ENCODE measurements around the gene SRGAP2B.
"Not testable (repeated sequence)": the region's sequence is repeated elsewhere in the genome, so short reads cannot be mapped to it uniquely, and the experiment has no call there.

Gene SRGAP2B

DNA sequence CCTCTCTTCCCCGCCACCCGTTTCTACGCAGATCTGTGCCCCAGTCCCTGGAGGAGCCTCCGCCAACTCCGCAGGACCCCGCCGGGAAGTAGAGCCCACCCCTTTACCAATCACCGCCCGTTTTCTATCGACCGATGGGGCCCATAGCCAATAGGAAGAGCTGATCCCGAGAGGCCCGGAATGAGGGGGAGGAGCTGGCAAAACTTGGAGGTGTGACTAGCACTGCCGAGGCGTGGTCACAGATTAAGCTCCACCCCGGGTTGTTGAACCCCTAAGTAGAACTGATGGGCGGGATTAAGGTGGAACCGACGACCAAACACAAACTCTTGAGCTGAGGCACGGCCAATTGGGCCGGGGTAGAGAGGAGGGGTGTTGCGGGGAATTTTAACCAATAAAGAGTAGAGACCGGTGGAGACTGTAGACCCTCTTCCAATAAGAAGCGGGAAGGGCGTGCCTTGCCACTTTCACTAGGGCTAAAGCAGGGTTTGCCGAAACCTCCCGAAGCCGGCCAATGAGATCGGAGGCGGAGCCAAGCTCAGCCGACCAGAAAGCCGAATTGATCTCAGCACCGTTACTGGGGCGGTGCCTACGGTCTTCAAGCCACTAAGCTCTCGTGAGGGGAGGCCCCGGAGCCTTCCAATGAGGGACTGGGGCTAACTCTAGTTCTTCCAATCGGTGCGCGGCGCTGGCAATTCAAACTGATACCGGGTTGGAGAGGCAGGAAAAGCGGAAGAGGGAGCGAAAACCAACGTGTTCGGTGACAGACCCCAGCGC lies at the start of gene SRGAP2B, which contains the start of gene FAM72D:
TSS of gene SRGAP2B (minus strand) at position 45 of the 774 bp plus-strand sequence. CDS start 2,427 bp downstream, outside the sequence.
TSS of gene FAM72D (plus strand) at position 691 of the 774 bp plus-strand sequence. CDS start 874 bp downstream, outside the sequence.
- not testable (repeated sequence) for DNase-seq

DNA sequence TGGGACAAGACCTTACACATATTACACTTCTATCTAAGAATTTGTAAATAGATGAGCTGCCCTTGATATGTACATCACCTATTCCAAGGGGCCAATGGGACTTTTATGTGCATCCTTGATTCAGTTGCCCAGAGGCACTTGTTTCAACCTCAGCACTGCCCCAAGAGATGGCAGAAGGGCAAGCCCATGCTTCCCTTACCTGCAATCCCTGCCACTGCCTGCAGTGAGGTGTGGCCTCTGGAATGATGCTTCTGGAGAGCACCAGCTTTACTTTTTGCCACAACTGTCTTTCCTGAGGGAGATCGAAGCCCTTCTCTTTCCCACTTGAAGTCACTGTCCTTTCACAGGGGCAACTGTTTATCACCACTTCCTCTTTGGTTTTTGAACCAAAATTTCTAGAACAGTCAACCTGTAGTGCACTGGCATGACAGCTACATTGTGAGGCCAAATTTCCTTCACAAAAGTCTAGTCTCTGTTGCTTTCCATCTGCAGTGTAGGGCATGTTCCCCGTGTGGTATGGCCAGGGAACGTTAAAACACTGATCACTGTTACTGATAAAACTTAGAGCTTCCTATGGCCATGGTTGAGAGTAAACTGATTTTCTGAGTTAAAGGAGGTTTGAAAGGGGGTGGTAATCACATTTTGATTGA lies 49.3 kb upstream of the SRGAP2B start:
- not testable (repeated sequence) for DNase-seq

DNA sequence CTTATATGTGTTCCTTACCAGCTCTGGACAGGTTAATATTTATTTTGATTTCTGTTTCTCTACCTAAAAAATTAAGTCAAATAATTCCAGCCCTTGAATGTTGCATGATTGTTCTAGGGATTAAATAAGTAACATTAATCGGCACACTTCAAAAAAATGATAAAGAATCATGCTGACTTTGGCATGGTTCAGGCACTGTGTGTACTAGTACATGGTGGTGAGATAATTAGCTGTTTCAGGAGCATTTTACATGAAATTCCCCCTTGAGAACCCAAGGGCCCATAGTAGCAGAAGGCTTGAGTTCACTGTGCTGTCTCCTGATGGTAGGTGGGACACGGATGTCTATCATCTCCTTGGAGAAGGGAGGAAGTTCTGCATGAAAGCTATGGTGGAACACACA lies 45.4 kb upstream of the SRGAP2B start:
- not testable (repeated sequence) for DNase-seq

DNA sequence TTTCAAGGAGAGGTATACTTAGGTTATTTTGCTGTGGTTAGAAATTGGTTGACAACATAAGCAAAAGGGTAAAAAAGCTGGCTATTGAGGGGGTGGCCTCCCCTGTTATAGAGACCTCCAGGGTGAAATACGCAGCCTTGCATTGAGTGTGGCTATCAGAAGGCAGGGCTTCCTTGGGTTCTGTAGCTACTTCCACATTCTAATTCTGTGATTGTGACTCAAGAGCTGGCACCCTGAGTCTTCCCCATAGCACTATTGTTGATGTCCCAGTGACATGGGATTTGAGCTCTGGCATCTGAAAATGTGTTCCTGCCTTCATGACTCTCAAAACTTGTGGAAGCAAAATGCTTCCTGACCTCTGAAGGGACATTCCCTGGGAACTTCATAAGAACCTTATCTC lies 39.3 kb upstream of the SRGAP2B start:
- not testable (repeated sequence) for DNase-seq

DNA sequence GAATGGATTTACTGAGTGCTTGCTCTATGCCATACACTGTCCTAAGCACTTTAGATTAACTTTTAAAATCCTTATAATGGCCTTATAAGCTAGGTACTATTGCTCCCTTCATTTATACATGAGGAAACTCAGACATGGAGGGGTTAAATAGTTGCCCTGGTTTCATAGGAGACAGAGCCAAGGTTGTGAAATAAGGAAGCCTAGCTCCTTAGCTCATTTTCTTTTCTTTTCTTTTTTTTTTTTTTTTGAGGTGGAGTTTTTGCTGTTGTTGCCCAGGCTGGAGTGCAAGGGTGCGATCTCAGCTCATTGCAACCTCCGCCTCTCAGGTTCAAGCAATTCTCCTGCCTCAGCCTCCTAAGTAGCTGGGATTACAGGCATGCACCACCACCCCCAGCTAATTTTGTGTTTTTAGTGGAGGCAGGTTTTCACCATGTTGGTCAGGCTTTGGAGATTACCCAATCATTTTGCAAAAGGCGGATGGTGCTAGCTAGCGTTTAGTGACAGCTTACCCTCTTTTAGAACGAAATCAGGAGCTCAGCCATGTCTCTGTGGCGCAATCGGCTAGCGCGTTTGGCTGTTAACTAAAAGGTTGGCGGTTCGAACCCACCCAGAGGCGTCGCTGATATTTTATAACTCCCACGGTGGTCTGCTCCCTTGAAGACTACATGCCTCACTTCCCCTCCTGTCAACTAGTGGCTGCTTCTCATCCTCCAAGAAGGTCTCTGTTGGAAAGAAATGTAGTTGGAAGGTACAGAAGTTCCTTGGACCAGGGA lies 33.8 kb upstream of the SRGAP2B start:
- DNase-seq: not testable (repeated sequence)

DNA sequence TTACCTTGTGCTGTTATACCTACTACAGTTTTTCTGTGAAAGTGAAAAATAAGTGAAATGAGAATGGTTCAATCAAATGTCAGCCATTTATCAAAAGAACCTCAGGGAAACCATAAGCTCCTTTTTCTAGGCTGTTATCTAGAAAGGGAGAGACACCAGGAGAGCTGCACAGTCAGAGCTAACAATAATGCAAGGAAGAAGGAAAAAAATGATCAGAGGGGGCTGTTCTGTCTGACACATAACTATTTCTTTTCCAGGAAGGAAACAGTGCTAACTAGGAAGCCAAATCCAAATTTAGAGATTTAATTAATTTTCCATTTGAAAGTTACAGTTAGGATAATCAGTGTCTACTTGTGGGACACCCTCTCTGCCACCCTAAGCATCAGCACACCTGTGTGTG lies 32.0 kb upstream of the SRGAP2B start:
- not testable (repeated sequence) for DNase-seq

DNA sequence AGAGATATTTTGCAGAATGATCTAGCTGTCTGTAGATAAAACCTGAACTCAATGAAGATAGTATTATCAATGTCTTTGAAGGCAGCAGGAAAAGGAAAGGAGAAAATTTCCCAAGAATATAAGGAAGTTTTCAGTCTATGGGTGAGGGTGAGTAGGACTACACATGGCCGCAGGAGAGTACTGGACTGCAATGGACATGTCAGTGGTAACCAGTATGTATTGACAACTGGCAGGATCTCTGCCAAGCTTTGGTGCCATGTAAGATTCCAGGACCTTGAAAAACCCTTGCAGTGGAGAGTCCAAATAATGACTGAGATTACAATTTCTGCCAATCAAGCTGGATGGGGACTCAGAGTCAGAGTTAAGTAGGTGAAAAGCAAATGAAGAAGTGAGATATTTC lies 30.0 kb upstream of the SRGAP2B start:
- DNase-seq: not testable (repeated sequence)

DNA sequence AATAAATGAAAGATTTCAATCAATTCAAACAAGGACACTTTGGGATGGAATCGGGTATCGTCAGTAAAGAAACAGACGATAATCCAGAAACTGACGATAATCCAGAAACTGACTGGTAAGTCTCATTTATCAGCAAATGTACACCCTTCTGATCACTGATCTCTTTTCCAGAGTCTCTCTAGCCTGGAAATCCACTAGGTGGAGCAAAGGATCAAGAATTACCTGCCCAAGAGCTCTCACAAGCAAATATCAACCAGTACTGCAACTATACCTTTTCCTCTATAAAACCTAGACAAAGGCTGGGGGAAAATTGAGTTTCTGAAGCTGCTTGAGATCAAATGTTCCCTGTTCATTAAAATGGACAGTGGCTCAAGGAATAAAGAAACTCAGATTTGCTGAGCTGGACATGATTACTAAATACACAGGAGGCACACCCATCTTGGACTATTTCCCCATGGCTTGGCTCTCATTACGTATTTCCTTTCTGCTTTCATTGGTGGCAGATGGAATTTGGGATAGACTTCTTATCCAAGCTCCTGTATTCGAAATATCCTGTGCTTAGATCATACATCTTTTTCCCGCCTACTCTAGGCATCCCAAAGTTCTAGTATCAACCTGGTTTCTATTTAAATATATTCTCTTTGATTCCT lies 29.0 kb upstream of the SRGAP2B start:
- not testable (repeated sequence) for DNase-seq

DNA sequence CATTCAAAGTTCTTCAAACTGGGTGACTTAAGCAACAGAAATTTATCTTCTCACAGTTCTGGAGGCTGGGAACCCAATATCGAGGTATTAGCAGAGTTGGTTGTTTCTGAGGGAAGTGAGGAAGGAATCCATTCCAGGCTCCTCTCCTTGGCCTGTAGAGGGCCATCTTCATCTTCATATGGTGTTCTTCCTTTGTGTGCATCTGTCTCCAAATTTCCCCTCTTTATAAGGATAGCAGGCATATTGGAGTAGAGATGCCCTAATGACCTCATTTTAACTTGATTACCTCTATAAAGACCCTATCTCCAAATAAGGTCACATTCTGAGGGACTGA lies 27.9 kb upstream of the SRGAP2B start:
- DNase-seq: not testable (repeated sequence)

DNA sequence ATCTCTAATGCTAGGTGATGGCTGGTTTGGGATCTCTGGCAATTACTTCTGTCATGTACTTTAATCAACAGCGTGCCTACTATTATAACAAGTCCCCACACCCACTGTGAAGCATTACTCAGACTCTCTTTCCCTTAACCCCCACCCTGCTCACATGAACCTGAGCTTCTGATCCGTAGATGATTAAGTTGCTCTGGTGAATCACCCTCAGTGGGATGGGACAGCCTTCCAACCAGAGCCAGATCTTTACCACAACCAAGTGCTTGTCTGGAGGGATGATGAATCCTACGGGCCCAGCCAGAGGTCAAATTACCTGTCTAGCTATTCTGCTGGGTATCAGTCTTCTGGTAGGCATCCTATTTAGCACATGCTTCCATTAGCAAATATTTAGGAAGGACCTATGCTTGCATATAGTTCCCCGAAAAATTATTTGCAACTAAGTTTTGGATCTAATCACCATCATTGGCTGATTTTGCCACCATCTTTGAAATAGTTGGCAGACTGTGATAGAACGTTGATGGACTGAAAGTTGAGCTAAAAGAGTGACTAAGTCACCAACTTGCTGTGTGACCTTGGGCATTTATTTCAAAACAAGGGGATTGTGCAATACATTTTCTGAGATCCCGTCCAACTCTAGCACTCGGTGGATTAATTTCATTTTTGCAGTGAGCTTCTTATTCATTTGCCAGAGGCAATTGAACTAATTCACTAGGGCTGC lies 27.4 kb upstream of the SRGAP2B start:
- not testable (repeated sequence) for DNase-seq

DNA sequence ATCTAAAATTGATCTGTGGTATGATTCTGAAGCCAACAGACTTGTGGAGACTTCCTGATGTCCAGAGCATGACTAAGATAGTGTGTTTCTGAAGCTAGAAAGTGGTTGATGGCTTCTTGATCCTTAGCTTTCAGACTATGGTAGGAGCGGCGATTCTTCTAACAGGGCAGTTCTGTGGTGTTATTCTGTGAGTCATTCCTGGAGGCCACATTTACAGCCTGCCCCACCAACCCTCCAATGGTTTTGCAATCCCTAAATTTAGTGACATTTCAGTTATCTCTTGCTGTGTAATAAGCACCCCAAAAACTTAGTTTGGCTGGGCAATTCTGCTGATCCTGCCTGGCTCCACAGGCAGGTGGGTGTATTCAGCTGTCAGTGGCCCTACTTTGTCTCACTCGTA lies 24.7 kb upstream of the SRGAP2B start:
- DNase-seq: not testable (repeated sequence)

DNA sequence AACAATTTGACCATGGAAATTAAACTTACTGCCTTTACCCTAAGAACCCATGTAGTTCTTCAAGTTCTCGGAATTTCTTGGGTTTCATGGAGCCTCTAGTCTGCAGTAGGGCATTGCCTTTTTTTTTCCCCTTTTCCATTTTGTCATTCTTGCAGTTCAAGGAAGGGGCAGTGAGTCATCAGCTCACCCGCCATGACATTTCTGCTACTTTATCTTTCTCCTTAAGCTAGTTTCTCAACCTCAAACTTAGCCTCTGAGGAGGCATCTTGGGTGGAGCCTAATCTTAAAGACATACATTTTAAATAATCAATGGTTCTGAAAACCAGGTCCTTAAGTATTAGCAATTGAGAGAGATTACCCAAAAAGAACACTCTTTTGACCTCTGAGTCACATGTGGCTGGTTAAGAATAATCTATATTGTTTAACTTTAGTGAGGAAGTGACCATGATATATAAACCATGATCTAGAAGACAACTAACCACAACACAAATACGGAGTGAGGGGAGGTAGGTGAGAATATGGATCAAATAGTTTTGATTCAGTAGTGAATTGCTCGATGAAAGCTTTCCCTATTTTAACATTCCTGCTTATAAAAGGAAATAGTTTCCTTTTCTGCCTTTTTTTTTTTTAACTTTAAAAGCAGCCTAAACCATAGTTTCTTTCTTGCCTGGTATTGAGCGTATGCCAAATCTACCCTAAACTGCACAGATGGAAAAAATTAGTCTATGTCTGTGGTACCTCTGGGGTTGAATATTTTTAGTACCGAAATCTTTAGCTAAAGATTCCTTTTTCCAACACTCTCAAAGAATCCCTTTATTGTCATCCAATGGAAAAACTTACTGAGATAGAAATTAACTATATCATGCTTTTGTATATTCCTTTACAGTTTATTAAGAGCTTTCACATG lies 20.7 kb upstream of the SRGAP2B start:
- not testable (repeated sequence) for DNase-seq

DNA sequence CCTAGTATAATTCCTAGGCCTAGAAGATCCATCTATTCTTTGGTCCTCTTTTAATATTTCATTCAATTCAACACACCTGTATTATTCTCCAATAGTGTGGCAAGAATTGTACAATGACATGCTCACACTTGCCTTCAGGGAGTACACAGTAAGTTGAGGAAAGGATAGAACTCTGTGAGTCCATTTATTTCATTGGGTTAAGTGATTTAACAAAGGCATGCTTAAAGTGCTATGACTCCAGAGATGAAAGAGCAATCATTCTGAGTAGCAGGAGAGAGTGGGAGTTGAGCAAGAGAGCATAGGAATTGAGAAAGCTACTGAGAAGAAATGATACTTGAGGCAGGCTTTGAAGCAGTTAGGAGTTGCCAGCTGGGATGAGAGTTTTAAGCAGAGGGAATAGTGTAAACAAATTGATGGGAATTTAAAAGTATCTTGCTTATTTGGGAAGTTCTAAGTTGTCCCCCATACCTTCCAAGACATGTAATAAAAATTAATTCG lies 19.5 kb upstream of the SRGAP2B start:
- DNase-seq: not testable (repeated sequence)

DNA sequence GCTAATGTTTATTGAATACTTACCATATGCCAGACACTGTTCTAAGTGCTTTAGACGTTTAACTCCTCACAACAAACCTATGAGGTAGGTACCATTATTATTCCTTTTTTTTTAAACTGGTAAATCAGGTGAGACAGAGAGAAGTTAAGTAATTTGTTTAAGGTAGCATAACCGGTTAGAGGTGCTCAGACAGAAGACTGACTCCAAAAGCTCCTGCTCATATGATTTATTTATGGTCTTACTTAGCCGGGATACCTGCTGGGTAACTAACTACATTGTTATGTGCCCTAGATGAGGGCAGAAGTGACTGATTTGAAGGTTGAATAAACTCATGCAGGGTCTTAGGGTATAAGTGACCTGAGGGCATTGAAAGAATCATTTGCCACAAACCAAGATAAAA lies 17.6 kb upstream of the SRGAP2B start:
- DNase-seq: not testable (repeated sequence)

DNA sequence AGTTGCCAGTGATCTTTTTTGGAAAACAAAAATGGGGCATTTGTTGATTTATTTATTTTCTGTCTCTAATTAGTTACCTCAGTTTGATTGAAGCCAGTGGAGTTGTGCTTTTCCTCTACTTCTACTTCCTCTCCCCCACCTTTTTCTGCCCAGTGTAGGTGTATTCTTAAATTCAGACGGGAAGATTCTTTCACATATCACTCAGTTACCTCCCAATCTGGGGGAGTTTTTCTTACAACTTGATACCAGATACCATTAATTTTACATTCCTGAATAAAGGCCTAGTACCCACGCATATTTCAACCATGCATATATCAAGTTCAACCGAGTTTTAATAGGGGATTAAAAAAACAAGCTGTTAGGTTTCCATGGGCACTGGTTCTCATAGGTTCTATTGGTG lies 16.5 kb upstream of the SRGAP2B start:
- not testable (repeated sequence) for DNase-seq

DNA sequence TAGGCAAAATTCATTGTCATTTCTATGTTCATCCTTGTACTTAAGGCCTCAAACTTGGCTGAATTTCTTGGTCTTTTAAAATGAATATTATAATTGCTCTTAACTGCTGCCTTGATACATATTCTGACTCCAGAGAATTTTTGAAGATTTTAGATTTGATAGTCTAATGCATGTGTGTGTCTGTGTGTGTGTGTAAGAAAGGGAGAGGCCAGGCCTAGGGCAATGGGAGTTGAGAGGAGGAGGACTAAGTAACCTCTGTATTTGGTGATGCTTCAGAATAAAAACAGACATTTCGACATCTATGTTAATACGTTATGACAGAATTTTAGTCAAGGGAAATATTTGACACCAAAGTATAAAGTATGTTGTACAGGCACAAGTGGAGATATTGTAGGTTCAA lies 8.2 kb upstream of the SRGAP2B start:
- DNase-seq: not testable (repeated sequence)

DNA sequence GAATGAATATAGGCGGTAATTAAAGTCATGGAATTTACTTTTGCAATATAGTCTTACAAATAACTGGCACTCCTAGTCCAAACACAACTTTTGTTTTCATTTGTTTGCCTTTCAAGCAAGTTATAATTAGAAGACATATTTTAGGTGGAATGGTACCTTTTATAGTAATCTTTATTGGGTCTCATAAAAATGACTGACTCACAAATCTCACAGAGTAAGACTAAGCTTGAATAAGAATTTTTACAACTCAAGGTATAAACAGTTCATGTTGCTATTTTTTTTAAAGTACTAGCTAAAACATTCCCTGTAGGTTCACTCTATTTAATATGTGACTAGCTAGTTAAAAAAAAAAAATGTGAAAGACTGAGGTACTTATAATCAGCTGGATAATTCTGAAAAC lies 6.6 kb upstream of the SRGAP2B start:
- DNase-seq: not testable (repeated sequence)

DNA sequence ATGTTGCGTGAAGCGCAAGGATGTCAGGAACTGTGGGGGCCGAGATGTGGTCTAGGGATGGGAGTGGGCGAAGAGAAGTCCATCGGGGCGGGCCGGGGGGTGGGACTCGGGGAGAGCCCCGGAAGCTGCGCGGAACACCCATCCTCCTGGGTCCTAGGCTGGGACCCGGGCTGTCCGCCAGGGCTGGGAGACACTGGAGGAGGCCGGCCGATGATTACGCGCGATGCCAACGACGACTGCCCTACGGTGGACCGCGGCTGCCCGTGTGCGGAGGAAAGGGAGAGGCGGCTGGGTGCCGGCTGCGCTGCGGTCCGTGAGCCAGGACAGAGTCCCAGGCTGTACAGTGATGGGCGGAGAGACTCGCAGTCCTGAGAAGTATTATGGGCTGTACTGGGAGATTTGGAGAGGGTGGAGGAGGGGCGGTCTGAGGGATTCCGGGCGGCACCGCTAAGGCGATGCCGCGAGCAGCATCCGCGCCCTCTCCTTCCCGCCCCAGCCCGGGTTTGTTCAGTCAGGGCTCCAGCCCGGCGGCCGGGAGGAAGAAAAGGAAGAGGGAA lies 395 bp downstream of the SRGAP2B start:
- DNase-seq: not testable (repeated sequence)

DNA sequence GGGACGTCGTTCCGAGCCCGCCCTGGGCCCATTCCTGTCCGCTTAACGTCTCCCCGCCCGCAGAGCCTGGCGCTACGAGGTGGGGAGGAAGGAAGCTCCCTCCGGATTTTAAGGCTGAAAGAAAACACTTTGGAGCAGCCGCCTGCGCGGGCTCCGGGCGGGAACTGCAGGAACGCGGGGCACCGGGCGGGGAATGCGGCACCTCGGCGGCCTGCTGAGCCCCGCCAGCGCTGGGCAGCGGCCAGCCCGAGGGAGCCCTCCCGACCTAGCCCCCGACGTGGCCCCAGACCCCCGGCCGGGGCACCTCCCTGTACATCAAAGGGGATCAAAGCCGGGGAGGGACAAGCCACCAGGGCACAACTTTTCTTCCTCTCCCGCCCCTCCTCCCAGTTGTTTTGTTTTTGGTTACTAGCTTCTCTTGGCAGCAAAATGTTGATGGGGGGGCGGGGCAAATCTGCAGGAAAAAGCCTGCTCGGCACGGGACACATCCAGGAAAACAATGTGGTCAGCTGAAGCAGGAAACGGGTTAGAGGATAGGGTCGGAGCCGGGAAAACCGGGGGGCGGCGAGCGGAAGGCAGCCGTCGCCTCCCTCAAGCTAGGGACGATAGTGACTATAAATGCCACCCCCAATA lies 1.5 kb downstream of the SRGAP2B start:
- DNase-seq: not testable (repeated sequence)

Measured in activated CD4-positive, CD25-positive, alpha-beta regulatory T cell treated with anti-CD3 and anti-CD28 coated beads, Interleukin-2, amount 50 U/mL, for 72 hours (primary cell).